Neural crest cell (in vitro differentiated cells): Measurements from ENCODE around the gene GGT5. TPM values are rescaled to one million over a fixed set of nuclear protein-coding genes. Genes with fewer than 3 reads are reported as not detected.
A peak's percentile ranks its signal among the peaks of the same experiment; 100 is the strongest.
"Not testable (repeated sequence)": the region's sequence is repeated elsewhere in the genome, so short reads cannot be mapped to it uniquely, and the experiment has no call there.

Source experiments
- DNase-seq: peaks from one replicate; pipeline ENCODE4 v3.0.0; 2021; ENCODE audit warnings: low read depth, mixed read lengths, low spot score
- H3K27ac Mint-ChIP-seq: one replicate; pipeline ENCODE4 v1.8.0; 2021; ENCODE audit warnings: mild to moderate bottlenecking, mixed read lengths; ENCODE audit not compliant: unreplicated experiment
- H3K27me3 Mint-ChIP-seq: 2 replicates; pipeline ENCODE4 v1.8.0; 2021; ENCODE audit warnings: low read depth, mild to moderate bottlenecking, mixed read lengths
- H3K36me3 Mint-ChIP-seq: 2 replicates; pipeline ENCODE4 v1.8.0; 2021; ENCODE audit warnings: low read depth, mild to moderate bottlenecking, mixed read lengths
- H3K4me1 Mint-ChIP-seq: 2 replicates; pipeline ENCODE4 v1.8.0; 2021; ENCODE audit warnings: mixed read lengths
- H3K4me3 Mint-ChIP-seq: one replicate; pipeline ENCODE4 v1.8.0; 2021; ENCODE audit warnings: mild to moderate bottlenecking, mixed read lengths
- H3K9me3 Mint-ChIP-seq: 2 replicates; pipeline ENCODE4 v1.8.0; 2021; ENCODE audit warnings: mixed read lengths
- CTCF ChIP-seq: fragments of 200-600 bp; sonication (generic); conservative IDR thresholded peaks from 2 replicates; pipeline ENCODE4 v1.5.0; 2021; ENCODE audit warnings: antibody characterized with exemption, mild to moderate bottlenecking
- total RNA-seq: library from RNA; stranded (reverse); gene quantifications from 2 replicates; pipeline ENCODE4 v1.2.1, GENCODE V29; 2021

The GGT5 gene
- total RNA-seq, 1 donor from 2014 or later = 0.56 TPM

GRCh38 chr22:24247011-24247507, 2.2 kb upstream of the GGT5 start:
- Mint-ChIP-seq H3K4me3 (no peak overlapping the region), H3K4me1 (peaks cover 28% of the 10 kb centered on the region), H3K27ac (peak overlapping the region; percentile 27), H3K36me3 (no peaks in the 10 kb centered on the region), H3K27me3 (no peaks in the 10 kb centered on the region), H3K9me3 (no peaks in the 10 kb centered on the region)
- TF ChIP-seq CTCF = no peak
- no peak for DNase-seq

GRCh38 chr22:24245584-24246561, 991 bp upstream of the GGT5 start:
- H3K4me3 Mint-ChIP-seq, DNase-seq, H3K36me3 Mint-ChIP-seq, H3K9me3 Mint-ChIP-seq, H3K27ac Mint-ChIP-seq, H3K27me3 Mint-ChIP-seq: not testable (repeated sequence)
- peaks cover 29% of the 10 kb centered on the region for H3K4me1 Mint-ChIP-seq

GRCh38 chr22:24244144-24244787, 616 bp downstream of the GGT5 start:
- DNase-seq = no peak
- TF ChIP-seq CTCF = no peak
- Mint-ChIP-seq H3K36me3 (no peaks in the 10 kb centered on the region), H3K27ac (no peak overlapping the region), H3K9me3 (no peaks in the 10 kb centered on the region), H3K27me3 (no peaks in the 10 kb centered on the region), H3K4me3 (no peak overlapping the region), H3K4me1 (peaks cover 29% of the 10 kb centered on the region)

GRCh38 chr22:24243417-24243816, 1.5 kb downstream of the GGT5 start:
- H3K4me3 Mint-ChIP-seq, H3K9me3 Mint-ChIP-seq, H3K27me3 Mint-ChIP-seq, H3K36me3 Mint-ChIP-seq, DNase-seq: not testable (repeated sequence)
- Mint-ChIP-seq H3K27ac (peak overlapping the region; percentile 83), H3K4me1 (peaks cover 29% of the 10 kb centered on the region)

- peaks cover 21% of the 10 kb centered on the region for H3K4me1 Mint-ChIP-seq
- H3K9me3 Mint-ChIP-seq, H3K27ac Mint-ChIP-seq, H3K36me3 Mint-ChIP-seq, H3K4me3 Mint-ChIP-seq, DNase-seq, H3K27me3 Mint-ChIP-seq: not testable (repeated sequence)
These were observed 3.7 kb downstream of the GGT5 start for GRCh38 chr22:24240985-24241692.

GRCh38 chr22:24240381-24240780, 4.5 kb downstream of the GGT5 start:
- Mint-ChIP-seq H3K27ac (no peak overlapping the region), H3K27me3 (no peaks in the 10 kb centered on the region), H3K4me3 (no peak overlapping the region), H3K36me3 (no peaks in the 10 kb centered on the region), H3K4me1 (peaks cover 21% of the 10 kb centered on the region), H3K9me3 (peaks cover 2% of the 10 kb centered on the region)
- no peak for TF ChIP-seq CTCF
- no peak for DNase-seq

- H3K4me1 Mint-ChIP-seq = peaks cover 12% of the 10 kb centered on the region
- H3K27me3 Mint-ChIP-seq, DNase-seq, H3K9me3 Mint-ChIP-seq, H3K4me3 Mint-ChIP-seq, H3K27ac Mint-ChIP-seq, H3K36me3 Mint-ChIP-seq: not testable (repeated sequence)
These were observed 6.7 kb downstream of the GGT5 start for GRCh38 chr22:24238101-24238694.
